AG09319 (cell line): ENCODE data around the gene MBNL2.

Source experiments
- DNase-seq: peaks from one replicate; pipeline ENCODE4 v3.0.0-alpha.2; 2010; ENCODE audit warnings: low read depth; ENCODE audit errors: extremely low read depth
- CTCF ChIP-seq: IDR thresholded peaks from 2 replicates; pipeline ENCODE4 v1.5.1; 2011; ENCODE audit warnings: low read depth, mild to moderate bottlenecking, inconsistent platforms, low read length, moderate library complexity

Gene MBNL2

GRCh38 chr13:97263160-97263559 lies 41.0 kb downstream of the MBNL2 start:
- no peak for DNase-seq
- TF ChIP-seq CTCF: no peak

- TF ChIP-seq CTCF: no peak
- DNase-seq: no peak
These were observed 42.5 kb downstream of the MBNL2 start for GRCh38 chr13:97264663-97265062.

DNA sequence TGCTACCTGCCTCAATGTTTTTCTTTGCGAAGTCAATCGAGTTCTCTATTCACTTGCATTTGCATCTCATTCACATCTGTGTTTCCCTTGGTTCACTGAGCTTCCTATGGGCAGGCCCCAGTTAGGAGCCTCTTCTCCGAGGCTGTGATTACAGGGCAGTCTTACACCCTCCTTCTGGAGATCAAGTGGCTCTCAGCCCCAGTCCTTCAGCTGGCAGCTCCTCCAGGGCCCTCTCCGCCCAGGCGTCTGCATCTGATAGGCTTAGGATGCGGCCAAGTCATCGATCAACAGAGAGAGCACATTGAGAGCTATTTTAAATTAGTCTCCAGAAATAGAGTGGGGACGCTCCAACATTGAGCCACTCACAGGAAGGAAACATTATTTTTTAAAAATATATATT lies 44.2 kb downstream of the MBNL2 start:
- DNase-seq: no peak
- no peak for TF ChIP-seq CTCF

- no peak for DNase-seq
- no peak for TF ChIP-seq CTCF
These were observed 44.8 kb downstream of the MBNL2 start for GRCh38 chr13:97266772-97267417.

GRCh38 chr13:97267418-97268059 lies 45.4 kb downstream of the MBNL2 start:
- no peak for DNase-seq
- no peak for TF ChIP-seq CTCF

- DNase-seq: no peak
These were observed 46.6 kb downstream of the MBNL2 start for GRCh38 chr13:97268772-97269171.

GRCh38 chr13:97269603-97270002 lies 47.5 kb downstream of the MBNL2 start:
- DNase-seq: no peak
- no peak for TF ChIP-seq CTCF

More at GRCh38 chr13:97268772-97269171, 46.6 kb downstream of the MBNL2 start:
- no peak for TF ChIP-seq CTCF
